ENCODE results near the gene SCIMP.
"Not testable (repeated sequence)": the region's sequence is repeated elsewhere in the genome, so short reads cannot be mapped to it uniquely, and the experiment has no call there.

DNA sequence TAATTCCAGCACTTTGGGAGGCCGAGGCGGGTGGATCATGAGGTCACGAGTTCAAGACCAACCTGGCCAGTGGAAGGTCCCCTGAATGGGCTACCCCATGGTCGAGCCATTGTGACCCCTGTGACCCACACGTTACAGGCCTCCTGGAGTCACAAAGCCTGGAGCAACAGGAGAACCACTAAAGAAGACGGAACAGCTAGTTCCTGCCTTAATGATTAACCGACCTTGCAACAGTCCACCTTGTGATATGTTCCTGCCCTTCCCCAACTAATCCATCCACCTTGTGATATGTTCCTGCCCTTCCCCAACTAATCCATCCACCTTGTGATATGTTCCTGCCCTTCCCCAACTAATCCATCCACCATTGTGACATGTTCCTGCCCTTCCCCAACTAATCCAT, 5.1 kb upstream of the SCIMP start:
- TF ChIP-seq, protein P1, sequence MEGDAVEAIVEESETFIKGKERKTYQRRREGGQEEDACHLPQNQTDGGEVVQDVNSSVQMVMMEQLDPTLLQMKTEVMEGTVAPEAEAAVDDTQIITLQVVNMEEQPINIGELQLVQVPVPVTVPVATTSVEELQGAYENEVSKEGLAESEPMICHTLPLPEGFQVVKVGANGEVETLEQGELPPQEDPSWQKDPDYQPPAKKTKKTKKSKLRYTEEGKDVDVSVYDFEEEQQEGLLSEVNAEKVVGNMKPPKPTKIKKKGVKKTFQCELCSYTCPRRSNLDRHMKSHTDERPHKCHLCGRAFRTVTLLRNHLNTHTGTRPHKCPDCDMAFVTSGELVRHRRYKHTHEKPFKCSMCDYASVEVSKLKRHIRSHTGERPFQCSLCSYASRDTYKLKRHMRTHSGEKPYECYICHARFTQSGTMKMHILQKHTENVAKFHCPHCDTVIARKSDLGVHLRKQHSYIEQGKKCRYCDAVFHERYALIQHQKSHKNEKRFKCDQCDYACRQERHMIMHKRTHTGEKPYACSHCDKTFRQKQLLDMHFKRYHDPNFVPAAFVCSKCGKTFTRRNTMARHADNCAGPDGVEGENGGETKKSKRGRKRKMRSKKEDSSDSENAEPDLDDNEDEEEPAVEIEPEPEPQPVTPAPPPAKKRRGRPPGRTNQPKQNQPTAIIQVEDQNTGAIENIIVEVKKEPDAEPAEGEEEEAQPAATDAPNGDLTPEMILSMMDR (IDR thresholded peaks at IDR 0.05), result not testable (repeated sequence)
- not testable (repeated sequence) for TF ChIP-seq EP300 (IDR thresholded peaks at IDR 0.05)

Measured in ovary (tissue), 3 donors.